Transverse colon (tissue), 3 donors: ENCODE data around the gene PLPPR3.

Experiments used
- CTCF ChIP-seq, 5 experiments: fragments of 200-600 bp in 3 of 5; fragments of 450-650 bp in 2 of 5; sonication (generic) in 3 of 5; IDR thresholded peaks; 1 replicate in 2 of 5; 2 replicates in 3 of 5; pipeline ENCODE4 v1.5.1; 2016 to 2017; ENCODE audit warnings: antibody characterized with exemption in 5 of 5, inconsistent platforms in 3 of 5, mild to moderate bottlenecking in 2 of 5, moderate library complexity in 1 of 5
- POLR2A ChIP-seq: fragments of 450-650 bp; IDR thresholded peaks from one replicate; pipeline ENCODE4 v1.6.1; 2016; ENCODE audit warnings: antibody characterized with exemption, mild to moderate bottlenecking, moderate library complexity

GRCh38 chr19:805600-806550 is 15.9 kb downstream of the PLPPR3 start:
- TF ChIP-seq POLR2A: no peak
- TF ChIP-seq CTCF (IDR thresholded peaks at IDR 0.05): no peak
